HG03097 (cell line): Measurements from ENCODE around the gene NPLOC4.
"Not testable (repeated sequence)": the region's sequence is repeated elsewhere in the genome, so short reads cannot be mapped to it uniquely, and the experiment has no call there.

Experiments
- ATAC-seq: cut with Tn5 transposase; IDR thresholded peaks from one replicate; pipeline ENCODE4 v1.9.1; 2021; ENCODE audit not compliant: unreplicated experiment, low FRiP score

NPLOC4 gene

GRCh38 chr17:81536299-81537290 lies 100.3 kb downstream of the NPLOC4 start:
- ATAC-seq = no peak

GRCh38 chr17:81535480-81536298 lies 101.2 kb downstream of the NPLOC4 start:
- no peak for ATAC-seq

- ATAC-seq = no peak
These were observed 101.9 kb downstream of the NPLOC4 start for GRCh38 chr17:81535007-81535328.

GRCh38 chr17:81534157-81535006 lies 102.5 kb downstream of the NPLOC4 start:
- no peak for ATAC-seq

GRCh38 chr17:81533339-81534141 lies 103.4 kb downstream of the NPLOC4 start:
- ATAC-seq = no peak

- ATAC-seq = no peak
These were observed 104.2 kb downstream of the NPLOC4 start for GRCh38 chr17:81532490-81533287.

GRCh38 chr17:81531998-81532404 lies 104.9 kb downstream of the NPLOC4 start:
- not testable (repeated sequence) for ATAC-seq

GRCh38 chr17:81531013-81531412 lies 105.9 kb downstream of the NPLOC4 start:
- ATAC-seq = not testable (repeated sequence)

GRCh38 chr17:81529437-81529803 lies 107.5 kb downstream of the NPLOC4 start:
- no peak for ATAC-seq

- no peak for ATAC-seq
These were observed 108.1 kb downstream of the NPLOC4 start for GRCh38 chr17:81528651-81529436.

GRCh38 chr17:81528384-81528650 lies 108.6 kb downstream of the NPLOC4 start:
- no peak for ATAC-seq

- no peak for ATAC-seq
These were observed 109.1 kb downstream of the NPLOC4 start, which contains the start of gene FSCN2 for GRCh38 chr17:81527591-81528383. Gene FSCN2, plus strand, starts transcription at chr17:81528377. Its CDS starts 155 bp downstream, at chr17:81528532.

GRCh38 chr17:81526662-81527571 lies 110.0 kb downstream of the NPLOC4 start:
- ATAC-seq = no peak

- ATAC-seq = no peak
These were observed 112.1 kb downstream of the NPLOC4 start for GRCh38 chr17:81524865-81525159.

- ATAC-seq = no peak
These were observed 112.7 kb downstream of the NPLOC4 start for GRCh38 chr17:81524039-81524864.
